Thyroid gland (tissue), 4 donors: ENCODE data around the gene DCP1B. TPM values are rescaled to one million over a fixed set of nuclear protein-coding genes. Genes with fewer than 3 reads are reported as not detected.

Source experiments
- DNase-seq, 2 donors: peaks; one replicate each; pipeline ENCODE4 v3.0.0-alpha.2; 2019
- H3K27ac ChIP-seq, 3 donors: fragments of 200-600 bp; sonication (generic); 1 replicate in 2 of 3; 2 replicates in 1 of 3; pipeline ENCODE4 v1.5.1; 2016 to 2019; ENCODE audit warnings: mild to moderate bottlenecking in 1 of 3, moderate library complexity in 1 of 3
- H3K27me3 ChIP-seq: fragments of 200-600 bp; sonication (generic); one replicate; pipeline ENCODE4 v1.5.1; 2019
- H3K36me3 ChIP-seq, 2 donors: fragments of 200-600 bp; sonication (generic); one replicate each; pipeline ENCODE4 v1.5.1; 2016 to 2019
- H3K4me1 ChIP-seq, 2 donors: fragments of 200-600 bp; sonication (generic); one replicate each; pipeline ENCODE4 v1.5.1; 2017 to 2019
- H3K4me3 ChIP-seq, 3 donors: fragments of 200-600 bp; sonication (generic); replicated peaks in 1 of 3; 1 replicate in 2 of 3; 2 replicates in 1 of 3; pipeline ENCODE4 v1.5.1; 2016; ENCODE audit warnings: mild to moderate bottlenecking in 1 of 3
- H3K9me3 ChIP-seq: fragments of 200-600 bp; sonication (generic); one replicate; pipeline ENCODE4 v1.5.1; 2017
- CTCF ChIP-seq, 6 experiments: fragments of 200-600 bp in 3 of 6; fragments of 450-650 bp in 3 of 6; sonication (generic) in 3 of 6; IDR thresholded peaks; one replicate each; pipeline ENCODE4 v1.5.1; 2016 to 2019; ENCODE audit warnings: antibody characterized with exemption in 6 of 6, mild to moderate bottlenecking in 2 of 6, inconsistent platforms in 1 of 6, moderate library complexity in 1 of 6
- POLR2A ChIP-seq, 2 donors: fragments of 450-650 bp; IDR thresholded peaks; one replicate each; pipeline ENCODE4 v1.6.1; 2017; ENCODE audit warnings: antibody characterized with exemption in 2 of 2, mild to moderate bottlenecking in 2 of 2, moderate library complexity in 1 of 2
- WGBS, 2 donors: methylation state at CpG; one replicate each; pipeline ENCODE4 v1.1.5; 2017; 5-methylcytosine and 5-hydroxymethylcytosine counted together
- intact Hi-C: fragments of 100-400 bp; cut with DNase I; formaldehyde crosslinking; loops from one replicate; pipeline ENCODE4 v1.15.1; 2023
- total RNA-seq, 4 donors: library from RNA; depleted of rRNA; stranded (reverse); fragments of >200 nt; gene quantifications; one replicate each; pipeline ENCODE4 v1.2.3, GENCODE V29; 2016

Gene DCP1B
- total RNA-seq, 4 donors from 2014 or later: 20.1 to 22.9 (median 21.1) TPM

GRCh38 chr12:1908758-1909157 is 95.5 kb downstream of the DCP1B start:
- Histone ChIP-seq H3K27ac (no peak overlapping the region), H3K4me1 (peaks cover 0 to 6% of the 10 kb centered on the region in 2 donors), H3K27me3 (no peaks in the 10 kb centered on the region), H3K36me3 (no peaks in the 10 kb centered on the region), H3K9me3 (no peaks in the 10 kb centered on the region), H3K4me3 (no peak overlapping the region)
- WGBS, 2 donors: 95 to 98% methylated on average over 12 to 26 of the region's 26 CpGs
- no peak for DNase-seq
- intact Hi-C loops: no loop called here
- no peak for TF ChIP-seq CTCF (IDR thresholded peaks at IDR 0.05)
- TF ChIP-seq POLR2A (IDR thresholded peaks at IDR 0.05): no peak

GRCh38 chr12:1907652-1908611 is 96.3 kb downstream of the DCP1B start:
- DNase-seq: peak; percentile 14 to 25
- Histone ChIP-seq H3K4me3 (no peak overlapping the region), H3K4me1 (peaks cover 0 to 6% of the 10 kb centered on the region in 2 donors), H3K27ac (no peak overlapping the region), H3K9me3 (no peaks in the 10 kb centered on the region), H3K36me3 (no peaks in the 10 kb centered on the region), H3K27me3 (no peaks in the 10 kb centered on the region)
- intact Hi-C loops: no loop called here
- WGBS, 2 donors: 23 to 33% methylated on average over 46 to 67 of the region's 67 CpGs
- no peak for TF ChIP-seq POLR2A (IDR thresholded peaks at IDR 0.05)

GRCh38 chr12:1906579-1906978 is 97.7 kb downstream of the DCP1B start:
- TF ChIP-seq CTCF (IDR thresholded peaks at IDR 0.05) (no peak), POLR2A (IDR thresholded peaks at IDR 0.05) (no peak)
- 48 to 51% methylated on average over 3 of the region's 3 CpGs for WGBS, 2 donors
- Histone ChIP-seq H3K27me3 (no peaks in the 10 kb centered on the region), H3K36me3 (no peaks in the 10 kb centered on the region), H3K27ac (no peak overlapping the region), H3K4me3 (no peak overlapping the region), H3K4me1 (peaks cover 0 to 6% of the 10 kb centered on the region in 2 donors), H3K9me3 (no peaks in the 10 kb centered on the region)
- intact Hi-C loops: no loop called here
- no peak for DNase-seq

- intact Hi-C loops: no loop called here
- H3K9me3 ChIP-seq: no peaks in the 10 kb centered on the region
- H3K27me3 ChIP-seq: no peaks in the 10 kb centered on the region
- no peak overlapping the region for H3K4me3 ChIP-seq
- TF ChIP-seq CTCF (IDR thresholded peaks at IDR 0.05) (no peak), POLR2A (IDR thresholded peaks at IDR 0.05) (no peak)
- no peak overlapping the region for H3K27ac ChIP-seq
- no peaks in the 10 kb centered on the region for H3K36me3 ChIP-seq
- H3K4me1 ChIP-seq: peaks cover 0 to 6% of the 10 kb centered on the region in 2 donors
- DNase-seq: no peak
Measured at GRCh38 chr12:1904875-1905274, 99.4 kb downstream of the DCP1B start.

- TF ChIP-seq POLR2A (IDR thresholded peaks at IDR 0.05): no peak
- no peak for TF ChIP-seq CTCF (IDR thresholded peaks at IDR 0.05)
- 66 to 71% methylated on average over 5 of the region's 5 CpGs for WGBS, 2 donors
- no peak overlapping the region for H3K4me3 ChIP-seq
- no peak for DNase-seq
- no peak overlapping the region for H3K27ac ChIP-seq
- intact Hi-C loops: no loop called here
- H3K36me3 ChIP-seq: no peaks in the 10 kb centered on the region
- no peaks in the 10 kb centered on the region for H3K4me1 ChIP-seq
- no peaks in the 10 kb centered on the region for H3K9me3 ChIP-seq
- H3K27me3 ChIP-seq: no peaks in the 10 kb centered on the region
Measured at GRCh38 chr12:1896964-1897363, 107.3 kb downstream of the DCP1B start.

Other genes starting within 250 kb of the DCP1B start
- not detected for gene LRTM2, start 183.9 kb downstream of the DCP1B start, total RNA-seq
- gene CACNA2D4, start 85.8 kb downstream of the DCP1B start, total RNA-seq: 1 to 10 TPM; 1.5 to 2.6 (median 2.0) TPM
- 1 to 10 TPM; 2.0 to 4.2 (median 2.5) TPM for gene CACNA1C, start 48.5 kb upstream of the DCP1B start, total RNA-seq